ENCODE results near the gene CPTP. TPM values are rescaled to one million over a fixed set of nuclear protein-coding genes. Genes with fewer than 3 reads are reported as not detected.

CPTP gene
- total and polyA plus RNA-seq, 8 donors = 6.6 to 226 (median 22.8) TPM

- H3K9me3 ChIP-seq = no peaks in the 10 kb centered on the region
- WGBS, 5 donors = 0 to 1% (median 1%) methylated on average over 24 to 125 of the region's 131 CpGs; no CpG with 5 or more reads in 1 of the 5 donors
- peaks cover 44 to 66% (median 61%) of the 10 kb centered on the region in 4 donors for H3K4me1 ChIP-seq
- H3K36me3 ChIP-seq = peaks cover 13 to 33% (median 32%) of the 10 kb centered on the region in 4 donors
- H3K4me3 ChIP-seq = peak within 1 kb of the TSS; percentile 88 to 91 (median 90)
- peak; percentile 89 to 97 for DNase-seq
- H3K27ac ChIP-seq = peak within 1 kb of the TSS; percentile 93 to 99 (median 96)
- intact Hi-C loops (cut with DNase I; ENCODE audit: low total_unique reads) = no loop called here
- no peak for TF ChIP-seq POLR2A (IDR thresholded peaks at IDR 0.05)
- TF ChIP-seq, protein P1, sequence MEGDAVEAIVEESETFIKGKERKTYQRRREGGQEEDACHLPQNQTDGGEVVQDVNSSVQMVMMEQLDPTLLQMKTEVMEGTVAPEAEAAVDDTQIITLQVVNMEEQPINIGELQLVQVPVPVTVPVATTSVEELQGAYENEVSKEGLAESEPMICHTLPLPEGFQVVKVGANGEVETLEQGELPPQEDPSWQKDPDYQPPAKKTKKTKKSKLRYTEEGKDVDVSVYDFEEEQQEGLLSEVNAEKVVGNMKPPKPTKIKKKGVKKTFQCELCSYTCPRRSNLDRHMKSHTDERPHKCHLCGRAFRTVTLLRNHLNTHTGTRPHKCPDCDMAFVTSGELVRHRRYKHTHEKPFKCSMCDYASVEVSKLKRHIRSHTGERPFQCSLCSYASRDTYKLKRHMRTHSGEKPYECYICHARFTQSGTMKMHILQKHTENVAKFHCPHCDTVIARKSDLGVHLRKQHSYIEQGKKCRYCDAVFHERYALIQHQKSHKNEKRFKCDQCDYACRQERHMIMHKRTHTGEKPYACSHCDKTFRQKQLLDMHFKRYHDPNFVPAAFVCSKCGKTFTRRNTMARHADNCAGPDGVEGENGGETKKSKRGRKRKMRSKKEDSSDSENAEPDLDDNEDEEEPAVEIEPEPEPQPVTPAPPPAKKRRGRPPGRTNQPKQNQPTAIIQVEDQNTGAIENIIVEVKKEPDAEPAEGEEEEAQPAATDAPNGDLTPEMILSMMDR (IDR thresholded peaks at IDR 0.05) = peak in 3 of 7 experiments; percentile 8 to 10 (median 9)
- peak; percentile 34 to 60 (median 49) for TF ChIP-seq POLR2AphosphoS5 (IDR thresholded peaks at IDR 0.05)
- TF ChIP-seq EP300 (IDR thresholded peaks at IDR 0.05) = no peak
- H3K27me3 ChIP-seq = no peaks in the 10 kb centered on the region
Measured at GRCh38 chr1:1307923-1308755, 16.5 kb upstream of the CPTP start, which contains the start of the genes ACAP3 and PUSL1. ACAP3 (minus strand) TSS chr1:1307930; CDS start chr1:1307815, 115 bp downstream. PUSL1 (plus strand) TSS chr1:1308597; CDS start chr1:1308644, 47 bp downstream.

DNA sequence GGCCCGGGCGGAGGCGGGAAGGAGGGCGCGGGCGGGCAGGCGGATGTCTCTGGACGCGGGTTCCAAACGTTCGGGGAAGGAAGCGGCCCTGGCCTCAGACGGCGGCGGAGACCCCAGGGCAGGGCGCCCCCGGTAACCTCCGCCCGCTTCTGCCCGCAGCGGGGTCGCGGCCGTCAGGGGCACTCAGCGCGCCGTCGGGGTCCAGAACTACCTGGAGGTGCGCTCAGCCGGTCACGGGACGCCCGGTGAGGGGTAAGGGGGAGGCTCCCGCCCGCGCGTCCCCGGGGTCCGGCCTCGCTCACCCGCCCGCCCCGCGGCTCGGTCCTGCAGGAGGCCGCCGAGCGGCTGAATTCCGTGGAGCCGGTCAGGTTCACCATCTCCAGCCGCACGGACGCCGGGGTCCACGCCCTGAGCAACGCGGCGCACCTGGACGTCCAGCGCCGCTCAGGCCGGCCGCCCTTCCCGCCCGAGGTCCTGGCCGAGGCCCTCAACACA, 15.8 kb upstream of the CPTP start:
- whole genome bisulfite sequencing, 5 donors = 0% methylated on average over 2 to 66 of the region's 66 CpGs
- no peaks in the 10 kb centered on the region for H3K27me3 ChIP-seq
- peak overlapping the region; percentile 88 to 91 (median 90) for H3K4me3 ChIP-seq
- intact Hi-C loops (cut with DNase I; ENCODE audit: low total_unique reads) = no loop called here
- peaks cover 44 to 60% (median 54%) of the 10 kb centered on the region in 4 donors for H3K4me1 ChIP-seq
- no peaks in the 10 kb centered on the region for H3K9me3 ChIP-seq
- H3K27ac ChIP-seq = peak overlapping the region; percentile 93 to 99 (median 96)
- peaks cover 19 to 40% (median 39%) of the 10 kb centered on the region in 4 donors for H3K36me3 ChIP-seq
- no peak for TF ChIP-seq POLR2A (IDR thresholded peaks at IDR 0.05)
- no peak for TF ChIP-seq POLR2AphosphoS5 (IDR thresholded peaks at IDR 0.05)
- TF ChIP-seq, protein P1 (IDR thresholded peaks at IDR 0.05) = no peak
- no peak for TF ChIP-seq EP300 (IDR thresholded peaks at IDR 0.05)
- no peak for DNase-seq

- Histone ChIP-seq H3K27me3 (no peaks in the 10 kb centered on the region), H3K9me3 (no peaks in the 10 kb centered on the region), H3K4me3 (peak overlapping the region; percentile 88 to 91 (median 90)), H3K4me1 (peaks cover 37 to 53% (median 47%) of the 10 kb centered on the region in 4 donors), H3K36me3 (peaks cover 26 to 47% (median 46%) of the 10 kb centered on the region in 4 donors), H3K27ac (peak overlapping the region; percentile 93 to 99 (median 96))
- intact Hi-C loops (cut with DNase I; ENCODE audit: low total_unique reads) = no loop called here
- DNase-seq = peak in 1 of 2 donors; percentile 68
- WGBS, 5 donors = 6 to 33% (median 18%) methylated on average over 35 to 57 of the region's 57 CpGs
- TF ChIP-seq EP300 (IDR thresholded peaks at IDR 0.05) (no peak), POLR2AphosphoS5 (IDR thresholded peaks at IDR 0.05) (peak in 1 of 3 donors; percentile 6)
Measured at GRCh38 chr1:1309251-1310108, 15.1 kb upstream of the CPTP start.

GRCh38 chr1:1310109-1310385, 14.6 kb upstream of the CPTP start:
- Histone ChIP-seq H3K36me3 (peaks cover 32 to 52% (median 51%) of the 10 kb centered on the region in 4 donors), H3K27ac (peak overlapping the region in 4 of 5 donors; percentile 93 to 99 (median 96)), H3K9me3 (no peaks in the 10 kb centered on the region), H3K4me1 (peaks cover 31 to 49% (median 42%) of the 10 kb centered on the region in 4 donors), H3K27me3 (no peaks in the 10 kb centered on the region), H3K4me3 (peak overlapping the region in 2 of 4 donors; percentile 88 to 90)
- DNase-seq = no peak
- WGBS, 5 donors = 51 to 82% (median 74%) methylated on average over 3 of the region's 3 CpGs
- intact Hi-C loops (cut with DNase I; ENCODE audit: low total_unique reads) = no loop called here
- TF ChIP-seq POLR2A (IDR thresholded peaks at IDR 0.05) (no peak), EP300 (IDR thresholded peaks at IDR 0.05) (no peak), POLR2AphosphoS5 (IDR thresholded peaks at IDR 0.05) (no peak)
- TF ChIP-seq, protein P1 (IDR thresholded peaks at IDR 0.05) = no peak
